Kidney (tissue), 14 donors: ENCODE measurements around the gene DNAJA4. TPM values are rescaled to one million over a fixed set of nuclear protein-coding genes. Genes with fewer than 3 reads are reported as not detected.

Experiments used
- DNase-seq, 5 donors: peaks; one replicate each; pipeline ENCODE4 v3.0.0-alpha.2; 2013 to 2020
- FAIRE-seq: peaks from 2 replicates; lab custom pipeline; 2012; peaks lifted over from hg19 to GRCh38; lab: Jason Lieb, UNC
- H3K27ac ChIP-seq, 2 donors: one replicate each; pipeline ENCODE4 v1.7.0; 2013; ENCODE audit warnings: low read depth in 2 of 2, low read length in 2 of 2, inconsistent platforms in 1 of 2
- H3K27me3 ChIP-seq: one replicate; pipeline ENCODE4 v1.7.1; 2013; ENCODE audit warnings: low read length, inconsistent platforms; ENCODE audit not compliant: control insufficient read depth, insufficient read depth
- H3K36me3 ChIP-seq, 3 donors: one replicate each; pipeline versions ENCODE4 v1.7.0 to v1.7.1; 2013; ENCODE audit warnings: low read length in 3 of 3, control low read depth in 1 of 3, inconsistent platforms in 1 of 3; ENCODE audit not compliant: insufficient read depth in 3 of 3, control insufficient read depth in 2 of 3
- H3K4me1 ChIP-seq, 3 donors: one replicate each; pipeline versions ENCODE4 v1.7.0 to v1.7.1; 2013; ENCODE audit warnings: low read length in 3 of 3, inconsistent platforms in 1 of 3, low read depth in 1 of 3; ENCODE audit not compliant: control insufficient read depth in 2 of 3, insufficient read depth in 2 of 3
- H3K4me3 ChIP-seq, 3 donors: one replicate each; pipeline versions ENCODE4 v1.7.0 to v1.8.1; 2013; ENCODE audit warnings: low read length in 3 of 3, control low read depth in 1 of 3, inconsistent platforms in 1 of 3
- H3K9ac ChIP-seq, 3 donors: one replicate each; pipeline versions ENCODE4 v1.7.0 to v1.7.1; 2013; ENCODE audit warnings: low read length in 3 of 3, control low read depth in 1 of 3, inconsistent platforms in 1 of 3
- H3K9me3 ChIP-seq, 3 donors: one replicate each; pipeline versions ENCODE4 v1.7.0 to v1.7.1; 2013; ENCODE audit warnings: low read length in 3 of 3, control low read depth in 1 of 3, inconsistent platforms in 1 of 3; ENCODE audit not compliant: control insufficient read depth in 2 of 3, insufficient read depth in 1 of 3
- intact Hi-C: fragments of 100-400 bp; cut with DNase I; formaldehyde crosslinking; loops from one replicate; pipeline ENCODE4 v1.11.1; 2022
- polyA plus RNA-seq: library from polyadenylated mRNA; stranded (reverse); fragments of 350-450 nt; fragmentation: Illumina TruSeq; extraction: RNeasy Lipid Tissue Mini Kit (QIAGEN cat#74804); gene quantifications from one replicate; pipeline ENCODE4 v1.2.3, GENCODE V29; 2014; ENCODE audit warnings: low read depth, low replicate concordance; ENCODE audit not compliant: insufficient read depth
- total RNA-seq: library from RNA; stranded (reverse); fragmentation: NEBNext Ultra II Directional; extraction: Animal tissue kit (Norgen Biotek cat#: 25700); gene quantifications from one replicate; pipeline ENCODE4 v1.2.1, GENCODE V29; 2021
- TF ChIP-seq, protein P1 (sequence below): IDR thresholded peaks from 3 replicates; pipeline ENCODE4 v1.5.1; 2012; ENCODE audit warnings: mild to moderate bottlenecking, moderate library complexity, borderline replicate concordance; ENCODE audit not compliant: insufficient read depth; ENCODE audit errors: extremely low read depth
- donor health status: control.
- donor health status: control.
- donor health status: control.
- donor health status: control.
- donor health status: control.
- donor health status: DM: yes; HTN: yes; CAD: no.
- donor health status: Normal renal cell carcinoma (clear cell type).

DNAJA4 gene
- total and polyA plus RNA-seq, 2 donors from 2014 or later, result 19.9 to 31.1 TPM

DNA sequence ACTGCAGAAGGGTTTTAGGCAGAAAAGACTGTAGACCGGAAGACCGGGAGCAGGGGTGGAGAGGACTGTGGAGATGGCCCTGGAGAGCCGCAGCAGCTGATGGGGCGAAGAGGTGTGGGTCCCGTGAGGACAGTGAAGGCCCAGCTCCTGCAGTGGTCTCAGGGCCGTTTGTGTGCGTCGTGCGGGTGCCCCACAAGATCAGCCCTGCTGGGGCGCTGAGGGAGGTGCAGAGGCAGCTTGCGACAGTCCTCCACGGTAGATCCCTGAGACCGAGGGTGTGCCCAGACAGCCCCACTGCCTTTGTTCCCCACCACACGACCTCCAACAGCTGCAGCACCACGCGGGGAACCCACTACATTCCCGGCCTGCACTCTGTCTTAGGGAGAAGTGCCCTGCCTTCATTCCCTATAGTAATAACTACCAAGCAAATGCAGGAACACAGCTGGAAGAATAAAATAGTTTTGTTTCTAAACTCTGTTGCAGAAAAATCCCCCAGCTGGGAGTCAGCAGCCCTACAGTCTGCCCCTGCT, 56.7 kb downstream of the DNAJA4 start:
- no peak for FAIRE-seq
- Histone ChIP-seq H3K27ac (no peak overlapping the region), H3K9me3 (no peaks in the 10 kb centered on the region), H3K4me1 (peaks cover 0 to 3% (median 0%) of the 10 kb centered on the region in 3 donors), H3K36me3 (no peaks in the 10 kb centered on the region), H3K9ac (no peak overlapping the region), H3K4me3 (no peak overlapping the region), H3K27me3 (no peaks in the 10 kb centered on the region)
- TF ChIP-seq, protein P1, sequence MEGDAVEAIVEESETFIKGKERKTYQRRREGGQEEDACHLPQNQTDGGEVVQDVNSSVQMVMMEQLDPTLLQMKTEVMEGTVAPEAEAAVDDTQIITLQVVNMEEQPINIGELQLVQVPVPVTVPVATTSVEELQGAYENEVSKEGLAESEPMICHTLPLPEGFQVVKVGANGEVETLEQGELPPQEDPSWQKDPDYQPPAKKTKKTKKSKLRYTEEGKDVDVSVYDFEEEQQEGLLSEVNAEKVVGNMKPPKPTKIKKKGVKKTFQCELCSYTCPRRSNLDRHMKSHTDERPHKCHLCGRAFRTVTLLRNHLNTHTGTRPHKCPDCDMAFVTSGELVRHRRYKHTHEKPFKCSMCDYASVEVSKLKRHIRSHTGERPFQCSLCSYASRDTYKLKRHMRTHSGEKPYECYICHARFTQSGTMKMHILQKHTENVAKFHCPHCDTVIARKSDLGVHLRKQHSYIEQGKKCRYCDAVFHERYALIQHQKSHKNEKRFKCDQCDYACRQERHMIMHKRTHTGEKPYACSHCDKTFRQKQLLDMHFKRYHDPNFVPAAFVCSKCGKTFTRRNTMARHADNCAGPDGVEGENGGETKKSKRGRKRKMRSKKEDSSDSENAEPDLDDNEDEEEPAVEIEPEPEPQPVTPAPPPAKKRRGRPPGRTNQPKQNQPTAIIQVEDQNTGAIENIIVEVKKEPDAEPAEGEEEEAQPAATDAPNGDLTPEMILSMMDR, result no peak
- intact Hi-C loops, result no loop called here
- DNase-seq, result peak in 2 of 5 donors; percentile 30 to 50

DNA sequence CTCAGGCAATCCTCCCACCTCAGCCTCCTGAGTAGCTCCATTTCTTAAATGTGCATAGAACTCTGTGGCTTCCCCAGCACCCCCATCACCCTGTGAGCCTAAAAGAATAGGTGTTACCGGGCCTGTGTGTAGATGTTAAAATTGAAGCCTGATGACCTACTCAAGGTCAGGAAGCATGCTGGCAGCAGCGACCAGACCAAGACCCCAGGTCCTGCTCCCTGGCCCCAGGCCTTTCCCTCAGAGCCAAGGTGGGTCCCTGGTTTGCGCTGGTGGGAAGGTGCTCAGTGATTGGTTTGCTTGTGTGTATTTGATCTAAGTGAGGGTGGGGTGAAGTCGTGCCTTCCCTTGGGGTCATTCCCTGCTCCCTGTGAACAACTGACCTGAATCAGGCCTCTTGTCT, 57.4 kb downstream of the DNAJA4 start:
- peak in 1 of 5 donors; percentile 29 for DNase-seq
- H3K27ac ChIP-seq, result no peak overlapping the region
- no peak for FAIRE-seq
- intact Hi-C loops, result no loop called here
- peaks cover 0 to 3% (median 0%) of the 10 kb centered on the region in 3 donors for H3K4me1 ChIP-seq
- no peak overlapping the region for H3K9ac ChIP-seq
- H3K9me3 ChIP-seq, result no peaks in the 10 kb centered on the region
- H3K36me3 ChIP-seq, result no peaks in the 10 kb centered on the region
- no peak overlapping the region for H3K4me3 ChIP-seq
- TF ChIP-seq, protein P1, result no peak
- H3K27me3 ChIP-seq, result no peaks in the 10 kb centered on the region

DNA sequence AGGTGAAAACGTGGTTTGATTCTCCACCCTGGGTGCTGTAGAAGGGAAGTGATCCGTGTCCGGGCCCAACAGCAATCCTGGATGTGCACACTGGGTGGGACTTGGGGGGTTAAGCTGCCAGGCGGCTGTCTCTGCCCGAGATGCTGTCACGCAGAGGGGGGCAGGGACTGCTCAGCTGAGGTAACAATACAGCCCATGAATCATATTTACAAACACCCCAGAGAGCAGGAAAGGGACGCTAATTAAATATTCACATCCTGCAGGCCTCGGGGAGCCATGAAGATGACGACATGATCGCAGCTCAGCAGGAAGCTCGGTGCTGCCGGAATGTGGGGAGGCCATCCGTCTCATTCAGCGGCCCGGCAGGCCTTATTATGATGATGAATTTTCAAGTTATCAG, 57.9 kb downstream of the DNAJA4 start:
- peaks cover 0 to 3% (median 0%) of the 10 kb centered on the region in 3 donors for H3K4me1 ChIP-seq
- FAIRE-seq, result no peak
- H3K27ac ChIP-seq, result no peak overlapping the region
- H3K4me3 ChIP-seq, result no peak overlapping the region
- TF ChIP-seq, protein P1, result no peak
- intact Hi-C loops, result no loop called here
- H3K36me3 ChIP-seq, result no peaks in the 10 kb centered on the region
- no peaks in the 10 kb centered on the region for H3K9me3 ChIP-seq
- no peak overlapping the region for H3K9ac ChIP-seq
- H3K27me3 ChIP-seq, result no peaks in the 10 kb centered on the region
- peak; percentile 53 to 79 (median 71) for DNase-seq
